GM18873 (cell line): ENCODE measurements around the gene FBXW9.
"Not testable (repeated sequence)": the region's sequence is repeated elsewhere in the genome, so short reads cannot be mapped to it uniquely, and the experiment has no call there.

Source experiments
- ATAC-seq: cut with Tn5 transposase; IDR thresholded peaks from one replicate; pipeline ENCODE4 v1.9.1; 2021; ENCODE audit warnings: mild to moderate bottlenecking, moderate library complexity, moderate number of reproducible peaks; ENCODE audit not compliant: unreplicated experiment, low FRiP score

Gene FBXW9

DNA sequence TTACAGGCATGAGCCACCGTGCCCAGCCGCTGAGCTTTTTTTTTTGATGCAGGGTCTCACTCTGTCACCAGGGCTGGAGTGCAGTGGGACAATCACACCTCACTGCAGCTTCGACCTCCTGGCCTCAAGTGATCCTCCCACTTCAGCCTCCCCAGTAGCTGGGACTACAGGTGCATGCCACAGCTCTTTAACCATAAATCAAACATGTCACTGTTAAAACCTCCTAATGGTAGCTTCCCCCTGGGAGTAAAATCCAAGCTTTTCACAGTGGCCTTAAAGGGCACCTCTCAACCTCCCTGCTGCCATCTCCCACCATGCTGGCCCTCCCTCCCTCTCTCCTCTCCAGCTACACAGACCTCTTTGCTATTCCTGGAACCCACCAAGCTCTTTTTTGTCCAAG is 10.6 kb downstream of the FBXW9 start:
- no peak for ATAC-seq

DNA sequence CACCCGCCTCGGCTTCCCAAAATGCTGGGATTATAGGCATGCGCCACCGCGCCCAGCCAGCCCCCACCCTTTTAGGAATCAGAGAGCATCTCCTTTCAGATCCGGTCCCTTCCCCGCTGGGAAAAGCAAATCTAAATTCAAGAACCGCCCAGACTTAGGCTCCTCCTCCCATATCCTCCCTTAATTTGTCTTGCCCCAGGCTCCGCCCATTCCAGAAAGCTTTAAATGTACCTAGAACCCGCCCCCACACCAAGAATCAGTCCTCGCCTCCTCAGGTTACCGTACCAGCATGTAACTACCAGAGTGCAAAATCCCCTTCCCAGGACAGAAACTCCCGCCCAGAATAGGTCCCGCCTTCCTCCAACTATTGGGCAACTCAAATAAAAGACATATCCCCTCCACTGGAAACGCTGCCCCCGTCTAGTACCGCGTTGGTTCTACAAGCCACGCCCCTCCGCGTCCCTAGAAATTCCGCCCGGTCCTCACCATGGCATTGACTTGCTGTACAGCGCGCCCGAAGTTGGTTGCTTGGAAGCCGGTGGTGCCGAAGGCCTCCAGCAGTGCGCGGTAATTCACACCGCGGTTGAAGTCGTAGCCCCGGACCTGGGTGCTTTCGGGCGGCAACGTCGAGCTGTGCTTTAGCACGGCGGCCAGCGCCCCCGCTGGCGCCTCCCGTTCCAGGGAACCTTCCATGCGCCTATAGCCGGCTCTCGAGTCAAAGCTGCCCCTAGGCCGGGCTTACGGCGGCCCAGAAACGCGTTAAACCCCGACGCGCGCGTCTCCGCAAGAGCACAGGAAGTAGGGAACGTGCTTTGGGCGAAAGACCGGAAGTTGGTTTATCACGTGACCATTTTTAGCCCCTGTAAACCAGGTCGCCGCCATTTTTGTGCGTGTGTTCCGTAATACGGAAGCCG is 15.1 kb downstream of the FBXW9 start, which contains the start of gene DHPS:
Gene DHPS, minus strand, starts transcription at position 807 of the 914 bp plus-strand sequence. Its CDS starts 114 bp downstream, at position 693.
- peak; percentile 58 for ATAC-seq

DNA sequence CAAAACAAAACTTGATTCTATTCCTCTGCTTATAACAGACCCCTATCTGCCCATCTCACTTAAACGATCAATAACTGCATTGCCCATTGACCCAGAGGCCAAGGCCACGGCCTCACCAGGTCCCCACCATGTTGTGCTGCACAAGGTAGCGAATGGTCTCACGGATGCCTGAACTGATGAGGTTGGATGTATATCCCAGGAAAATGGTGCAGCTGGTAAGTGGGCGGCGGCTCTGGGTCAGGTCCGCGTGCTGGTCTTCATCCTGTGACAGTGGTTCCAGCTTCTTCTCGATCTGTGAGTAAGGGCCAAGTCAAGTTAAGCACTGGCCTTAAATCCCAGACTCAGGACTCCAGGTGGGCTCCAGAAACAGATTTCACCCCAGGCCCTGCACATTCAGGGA is 16.4 kb downstream of the FBXW9 start:
- no peak for ATAC-seq

DNA sequence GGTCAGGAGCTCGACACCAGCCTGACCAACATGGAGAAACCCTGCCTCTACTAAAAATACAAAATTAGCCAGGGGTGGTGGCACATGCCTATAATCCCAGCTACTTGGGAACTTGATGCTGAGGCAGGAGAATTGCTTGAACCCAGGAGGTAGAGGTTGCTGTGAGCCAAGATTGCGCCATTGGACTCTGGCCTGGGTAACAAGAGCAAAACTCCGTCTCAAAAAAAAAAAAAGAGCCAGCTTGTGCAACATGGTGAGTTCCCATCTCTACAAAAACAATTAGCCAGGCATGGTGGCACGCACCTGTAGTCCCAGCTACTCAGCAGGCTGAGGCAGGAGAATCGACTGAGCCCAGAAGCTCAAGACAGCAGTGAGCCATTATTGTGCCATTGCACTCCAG is 18.4 kb downstream of the FBXW9 start:
- not testable (repeated sequence) for ATAC-seq

DNA sequence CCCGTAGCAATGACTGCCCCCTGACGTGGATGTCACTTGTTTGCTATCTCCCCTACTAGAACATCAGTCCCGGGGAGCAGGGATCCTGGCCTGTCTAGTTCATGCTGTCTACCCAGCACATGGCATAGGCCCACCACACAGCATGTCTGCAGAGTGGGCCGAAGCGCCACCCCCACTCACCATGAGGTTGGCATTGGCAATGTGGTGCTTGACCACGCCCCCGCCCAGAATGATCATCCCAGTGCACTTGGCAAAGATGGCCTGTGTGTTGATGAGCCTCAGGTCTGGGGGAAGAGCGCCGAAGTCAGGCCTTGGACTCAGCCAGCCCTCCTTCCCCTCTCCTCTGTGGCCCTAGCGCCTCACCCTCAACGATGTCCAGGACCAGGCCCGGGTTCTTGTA is 19.5 kb downstream of the FBXW9 start:
- ATAC-seq, result no peak

DNA sequence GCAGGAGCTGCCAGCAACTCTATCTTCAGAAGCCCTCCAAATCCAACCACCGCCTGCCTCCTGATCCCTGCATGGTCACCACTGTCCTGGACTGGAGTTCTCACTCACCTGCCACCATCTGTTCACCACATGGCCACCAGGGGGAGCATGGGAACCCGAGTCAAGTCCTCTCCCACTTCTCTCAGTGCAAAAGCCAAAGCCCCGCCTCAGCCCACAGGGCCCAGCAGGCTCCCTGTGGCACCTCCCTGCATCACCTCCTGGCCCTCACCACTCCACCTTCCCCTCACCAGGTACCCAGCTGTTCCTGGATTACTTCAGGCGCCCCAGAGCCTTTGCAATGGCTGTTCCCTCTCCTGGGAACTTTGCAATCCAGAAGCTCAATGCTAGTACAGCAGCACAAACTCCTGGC is 20.0 kb downstream of the FBXW9 start:
- ATAC-seq, result no peak

DNA sequence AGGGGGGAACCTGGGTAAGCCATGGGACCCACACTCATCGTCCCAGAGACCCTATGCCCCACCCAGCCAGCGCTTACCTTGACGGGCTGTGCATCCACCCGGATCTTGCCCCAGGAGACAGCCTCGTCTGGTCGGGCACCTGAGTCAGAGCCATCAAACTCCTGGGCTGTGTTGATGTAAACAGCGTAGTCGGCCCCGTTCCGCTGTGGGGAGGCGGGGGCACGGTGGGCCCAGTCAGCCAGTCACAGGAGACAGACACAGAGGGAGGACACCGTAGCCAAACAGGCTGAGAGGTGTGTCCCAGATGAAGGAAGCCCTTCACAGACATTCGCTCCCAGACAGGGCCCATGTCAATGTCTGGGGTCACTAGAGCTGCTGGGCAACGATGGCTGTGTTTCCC is 20.5 kb downstream of the FBXW9 start:
- ATAC-seq, result no peak

DNA sequence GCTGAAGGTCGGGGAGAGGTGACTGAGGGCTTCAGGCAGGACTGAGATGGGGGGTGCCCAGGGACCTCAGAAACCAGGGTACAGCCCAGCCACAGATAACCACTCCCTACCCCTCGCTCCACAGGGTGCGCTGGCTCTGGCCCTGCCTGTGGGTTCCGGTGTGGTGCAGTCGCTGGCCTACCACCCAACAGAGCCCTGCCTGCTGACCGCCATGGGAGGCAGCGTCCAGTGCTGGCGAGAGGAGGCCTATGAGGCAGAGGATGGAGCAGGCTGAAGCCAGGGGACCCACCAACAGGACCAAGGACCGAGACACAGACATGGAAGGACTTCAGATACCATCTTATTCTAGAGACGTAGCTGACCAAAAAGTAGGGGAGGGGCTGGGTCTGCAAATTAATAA is 21.0 kb downstream of the FBXW9 start:
- no peak for ATAC-seq

DNA sequence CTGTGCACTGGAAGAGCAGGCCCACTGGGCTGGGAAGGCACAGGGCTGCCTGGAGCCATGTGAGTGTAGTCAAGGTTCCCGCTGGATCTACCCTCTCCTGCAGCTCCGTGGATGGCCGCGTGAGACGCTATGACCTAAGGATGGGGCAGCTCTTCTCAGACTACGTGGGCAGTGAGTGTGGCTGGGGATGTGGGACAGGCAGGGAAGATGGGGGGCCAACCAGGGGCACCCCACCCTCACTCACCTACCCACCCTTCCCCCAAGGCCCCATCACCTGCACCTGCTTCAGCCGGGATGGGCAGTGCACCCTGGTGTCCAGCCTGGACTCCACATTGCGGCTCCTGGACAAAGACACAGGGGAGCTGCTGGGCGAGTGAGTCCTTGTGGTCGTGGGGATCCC is 23.7 kb downstream of the FBXW9 start:
- ATAC-seq, result no peak

DNA sequence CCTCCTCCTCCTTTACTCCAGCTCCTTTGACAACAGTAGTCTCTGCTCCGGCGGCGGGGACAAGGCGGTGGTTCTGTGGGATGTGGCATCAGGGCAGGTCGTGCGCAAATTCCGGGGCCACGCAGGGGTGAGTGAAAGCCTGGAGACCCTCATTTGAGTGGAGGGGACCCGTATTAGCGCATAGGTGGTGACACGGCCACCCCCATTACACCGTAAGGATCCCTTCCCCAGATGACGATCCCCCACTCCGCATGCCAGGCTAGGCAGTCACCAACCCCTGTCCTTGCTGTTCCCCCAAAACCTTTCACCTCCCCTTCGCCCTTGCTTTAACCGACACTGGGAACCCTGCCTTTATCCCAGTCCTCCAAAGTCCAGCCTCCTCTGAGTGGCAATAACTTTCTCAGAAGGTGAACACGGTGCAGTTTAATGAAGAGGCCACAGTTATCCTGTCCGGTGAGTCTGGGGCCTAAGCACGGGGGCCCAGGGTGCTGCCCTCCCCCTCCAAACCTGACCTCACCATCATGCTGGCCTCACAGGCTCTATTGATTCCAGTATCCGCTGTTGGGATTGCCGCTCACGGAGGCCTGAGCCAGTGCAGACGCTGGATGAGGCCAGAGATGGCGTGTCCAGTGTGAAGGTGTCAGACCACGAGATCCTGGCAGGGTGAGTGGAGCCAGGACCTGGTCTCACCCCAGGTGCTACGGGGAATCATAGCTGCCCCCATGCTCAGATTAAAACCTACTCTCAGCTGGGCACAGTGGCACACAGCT is 26.1 kb downstream of the FBXW9 start:
- ATAC-seq, result no peak

DNA sequence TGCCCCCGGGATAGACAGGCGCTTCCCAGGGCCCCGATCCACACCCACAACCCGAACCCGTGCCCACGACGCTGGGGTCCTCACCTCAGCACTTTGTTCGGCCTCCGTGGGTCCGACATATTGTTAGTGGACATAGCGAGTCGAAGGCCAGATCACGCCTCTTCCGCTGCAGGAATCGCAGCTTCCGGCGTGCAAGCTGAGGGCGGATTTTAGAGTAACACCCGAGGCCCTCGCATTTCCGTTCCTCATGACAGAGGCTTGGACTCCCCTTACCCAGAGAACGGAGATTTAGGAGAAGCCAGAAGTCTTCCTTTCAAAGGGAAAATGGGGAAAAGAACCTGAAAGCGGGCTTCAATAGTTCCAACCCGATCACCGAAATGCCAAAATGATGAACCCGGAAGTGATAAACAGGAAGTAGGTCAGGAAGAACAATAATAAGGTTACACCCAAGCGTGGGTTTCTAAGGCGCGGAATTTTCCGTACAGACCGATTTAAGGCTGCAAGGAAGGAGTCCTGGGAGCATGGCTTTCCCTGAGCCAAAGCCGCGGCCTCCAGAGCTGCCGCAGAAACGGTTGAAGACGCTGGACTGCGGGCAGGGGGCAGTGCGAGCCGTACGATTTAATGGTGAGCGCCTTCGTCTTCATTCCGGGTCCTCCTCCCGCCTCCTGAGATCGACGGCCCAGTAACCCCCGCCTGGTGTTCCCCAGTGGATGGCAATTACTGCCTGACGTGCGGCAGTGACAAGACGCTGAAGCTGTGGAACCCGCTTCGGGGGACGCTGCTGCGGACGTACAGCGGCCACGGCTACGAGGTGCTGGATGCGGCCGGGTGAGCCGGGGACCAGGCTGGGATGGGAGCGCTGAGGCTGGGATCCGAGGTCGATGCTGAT is 26.9 kb downstream of the FBXW9 start:
- ATAC-seq, result no peak

DNA sequence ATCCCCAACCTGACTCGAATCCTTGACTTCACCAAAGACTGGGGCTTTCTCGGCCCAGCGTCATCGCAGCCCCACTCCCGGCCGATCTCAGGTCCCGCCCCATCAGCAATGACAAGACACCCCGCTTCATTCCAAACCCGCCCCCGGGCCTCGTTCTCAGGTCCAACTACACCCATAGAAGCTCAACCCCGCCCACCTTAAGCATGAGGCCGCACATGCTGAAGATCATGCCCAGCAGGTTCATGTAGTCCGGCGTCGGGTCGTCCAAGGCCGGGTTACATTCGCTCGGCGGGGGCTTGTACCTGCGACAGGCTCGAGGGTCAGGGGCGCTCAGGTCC is 27.5 kb downstream of the FBXW9 start:
- ATAC-seq, result no peak

DNA sequence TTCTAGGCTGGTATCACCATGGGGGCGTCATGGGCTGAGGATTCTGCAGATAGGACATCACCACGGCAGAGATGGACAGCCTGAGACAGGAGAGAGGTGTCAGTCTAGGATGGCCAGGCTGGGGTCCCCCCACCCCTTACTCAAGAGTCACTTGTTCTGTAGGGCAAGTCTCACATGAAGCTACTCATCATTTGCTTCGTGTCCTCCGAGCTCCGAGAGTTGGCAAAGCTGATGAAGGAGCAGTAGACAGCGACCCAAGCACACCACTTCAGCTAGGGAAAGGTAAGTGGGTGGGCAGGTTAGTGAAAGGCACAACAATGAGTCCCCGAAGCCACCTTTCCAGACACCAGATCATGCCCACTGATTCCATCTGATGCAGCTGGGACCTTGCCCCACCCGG is 28.1 kb downstream of the FBXW9 start:
- no peak for ATAC-seq

DNA sequence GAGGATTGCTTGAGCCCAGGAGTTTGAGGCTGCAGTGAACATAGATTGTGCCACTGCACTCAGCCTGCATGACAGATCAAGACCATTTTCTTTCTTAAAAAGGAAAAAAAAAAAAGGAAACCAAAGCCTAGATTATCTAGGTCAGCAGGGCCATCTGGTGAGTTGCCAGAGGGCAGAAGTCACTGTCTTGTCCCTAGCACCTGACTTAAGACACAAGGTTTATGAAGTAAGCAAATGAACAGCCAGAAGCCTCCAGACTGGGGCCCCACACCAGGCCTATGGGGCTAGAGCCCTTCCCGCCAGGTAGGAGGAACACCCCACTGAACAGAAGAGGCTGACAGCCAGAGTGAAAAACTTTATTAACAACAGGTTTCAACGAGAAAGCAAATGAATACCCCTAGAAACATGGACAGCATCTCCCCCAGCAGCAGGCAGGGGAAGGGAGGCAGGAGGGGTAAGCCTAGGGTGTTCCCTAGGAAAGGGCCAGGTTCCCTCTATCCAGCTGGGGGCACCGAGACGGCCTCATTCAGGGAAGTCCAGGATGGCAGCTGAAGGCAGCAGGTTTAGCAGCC is 28.6 kb downstream of the FBXW9 start:
- ATAC-seq, result no peak

DNA sequence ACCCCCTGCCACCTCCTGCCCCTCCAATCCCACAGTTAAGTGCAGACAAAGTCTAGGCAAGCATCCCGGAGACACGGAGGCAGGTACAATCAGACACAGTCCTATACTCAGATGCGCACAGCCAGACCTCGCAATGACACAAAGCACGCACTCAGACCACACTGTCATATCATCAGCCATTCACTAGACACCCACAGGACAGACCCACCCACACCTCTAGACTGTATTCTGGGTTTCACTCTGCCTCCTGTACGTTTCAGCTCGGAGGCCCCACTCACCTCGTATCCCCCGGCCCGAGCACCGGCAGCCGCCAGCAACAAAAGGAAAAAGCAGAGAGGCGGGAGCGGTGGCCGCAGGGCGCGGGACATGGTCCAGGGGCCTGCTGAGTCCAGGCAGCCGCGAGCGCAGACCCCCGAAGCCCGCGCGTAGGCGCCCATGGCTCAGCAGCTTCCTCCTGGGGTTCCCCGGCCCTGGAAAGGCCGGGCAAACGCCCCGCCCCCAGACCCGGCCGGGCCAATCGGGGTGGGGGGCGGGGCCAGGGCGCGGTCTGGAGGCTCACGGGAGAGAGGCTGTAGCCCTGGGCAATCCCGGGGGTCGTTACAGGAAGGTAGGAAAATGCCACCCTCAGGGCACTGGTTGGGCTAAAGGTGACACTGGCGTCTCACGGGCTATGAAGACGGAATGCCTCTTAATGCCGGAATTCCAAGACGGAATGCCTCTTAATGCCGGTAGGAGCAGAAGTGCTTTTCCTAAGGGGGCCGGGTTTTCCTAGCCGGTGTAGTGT is 30.0 kb downstream of the FBXW9 start, which contains the start of the genes MAN2B1 and WDR83:
Gene MAN2B1, minus strand, starts transcription at position 478 of the 784 bp plus-strand sequence. Its CDS starts 41 bp downstream, at position 437.
Gene WDR83, plus strand, starts transcription at position 543 of the 784 bp plus-strand sequence. CDS start 2,984 bp downstream, outside the sequence.
- ATAC-seq, result no peak

DNA sequence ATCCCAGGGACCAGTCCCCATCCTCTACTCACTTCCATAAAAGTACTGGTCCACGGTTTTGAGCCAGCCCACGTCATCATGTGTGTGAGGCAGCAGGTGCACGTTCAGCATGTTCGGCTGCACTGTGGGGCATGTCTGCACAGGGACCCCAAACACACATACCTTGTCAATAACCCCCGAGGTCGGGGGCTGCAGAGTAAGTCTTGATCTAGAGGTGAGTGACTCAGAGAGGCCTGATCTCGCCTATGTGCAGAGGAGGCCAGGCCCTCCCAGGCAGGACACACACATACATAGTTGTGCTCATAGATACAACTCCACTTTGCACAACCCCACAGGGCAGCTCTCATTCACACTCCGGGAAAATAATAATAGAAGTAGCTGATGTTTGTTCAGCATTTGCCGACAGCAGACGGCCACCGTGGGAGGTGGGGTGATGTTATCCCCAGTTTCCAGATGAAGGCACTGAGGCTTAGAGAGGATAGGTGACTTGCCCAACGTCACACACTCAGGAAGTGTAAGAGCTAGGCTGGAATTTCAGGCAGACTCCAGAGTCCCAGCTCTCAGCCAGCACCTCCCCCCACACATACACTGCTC is 30.7 kb downstream of the FBXW9 start:
- ATAC-seq, result no peak

DNA sequence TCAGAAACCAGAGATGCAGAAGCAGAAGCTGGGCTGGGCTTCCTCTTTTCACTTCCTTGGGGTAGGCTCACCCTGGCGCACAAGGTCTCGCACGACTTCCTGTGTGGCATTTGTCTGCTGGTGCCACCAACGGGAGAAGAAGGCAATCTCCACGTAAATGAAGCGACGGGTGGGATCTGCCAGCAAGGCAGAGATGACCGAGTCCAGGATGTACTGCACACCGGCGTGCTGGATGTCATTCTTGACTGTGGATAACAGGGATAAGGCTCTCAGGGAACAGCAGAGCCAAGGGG is 31.2 kb downstream of the FBXW9 start:
- ATAC-seq, result no peak

DNA sequence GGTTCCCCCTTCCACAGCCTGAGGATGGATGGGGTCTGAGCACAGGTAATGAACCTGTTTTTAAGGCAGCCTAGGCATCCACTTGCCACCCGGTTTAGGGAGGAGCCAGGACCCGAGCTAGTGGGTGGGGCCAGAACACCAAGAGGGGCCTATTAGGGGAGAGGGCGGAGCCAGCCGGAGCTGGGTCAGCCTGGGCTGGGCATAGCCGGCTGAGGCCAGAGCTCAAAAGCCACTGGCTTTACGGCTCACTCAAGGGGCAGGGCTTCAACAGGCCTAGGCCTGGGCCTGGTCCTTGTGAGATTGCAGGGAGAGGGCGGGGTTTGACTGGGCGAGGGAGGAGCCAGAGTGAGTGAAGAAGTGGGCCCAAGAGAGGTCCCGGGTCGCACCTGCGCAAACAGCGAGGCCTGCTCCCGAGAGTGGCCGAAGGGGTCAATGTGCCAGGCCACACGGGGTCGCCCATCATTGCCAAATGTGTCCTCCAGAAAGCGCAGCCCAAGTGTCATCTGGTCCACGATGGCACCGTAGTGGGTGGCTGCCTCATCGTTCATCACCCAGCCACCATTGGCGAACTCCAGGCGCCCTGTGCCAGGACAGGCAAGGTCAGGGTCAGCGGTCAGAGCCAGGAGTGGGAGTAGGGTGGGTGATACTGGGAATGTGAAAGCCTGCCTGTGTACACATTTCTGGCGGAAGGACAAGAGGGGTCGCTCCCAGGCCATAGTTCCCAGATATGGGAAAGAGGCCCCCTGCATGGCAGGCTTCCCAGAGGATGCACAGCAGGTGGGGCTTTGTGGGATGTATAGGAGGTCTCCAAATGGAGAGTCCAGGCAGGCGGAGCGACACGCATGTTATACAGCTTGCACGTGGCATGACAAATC is 31.8 kb downstream of the FBXW9 start:
- no peak for ATAC-seq
